ENCODE results near the gene ITPR1. TPM values are rescaled to one million over a fixed set of nuclear protein-coding genes. Genes with fewer than 3 reads are reported as not detected.

Gene ITPR1
- total RNA-seq, 1 experiment from 2014 or later = 8.7 TPM

DNA sequence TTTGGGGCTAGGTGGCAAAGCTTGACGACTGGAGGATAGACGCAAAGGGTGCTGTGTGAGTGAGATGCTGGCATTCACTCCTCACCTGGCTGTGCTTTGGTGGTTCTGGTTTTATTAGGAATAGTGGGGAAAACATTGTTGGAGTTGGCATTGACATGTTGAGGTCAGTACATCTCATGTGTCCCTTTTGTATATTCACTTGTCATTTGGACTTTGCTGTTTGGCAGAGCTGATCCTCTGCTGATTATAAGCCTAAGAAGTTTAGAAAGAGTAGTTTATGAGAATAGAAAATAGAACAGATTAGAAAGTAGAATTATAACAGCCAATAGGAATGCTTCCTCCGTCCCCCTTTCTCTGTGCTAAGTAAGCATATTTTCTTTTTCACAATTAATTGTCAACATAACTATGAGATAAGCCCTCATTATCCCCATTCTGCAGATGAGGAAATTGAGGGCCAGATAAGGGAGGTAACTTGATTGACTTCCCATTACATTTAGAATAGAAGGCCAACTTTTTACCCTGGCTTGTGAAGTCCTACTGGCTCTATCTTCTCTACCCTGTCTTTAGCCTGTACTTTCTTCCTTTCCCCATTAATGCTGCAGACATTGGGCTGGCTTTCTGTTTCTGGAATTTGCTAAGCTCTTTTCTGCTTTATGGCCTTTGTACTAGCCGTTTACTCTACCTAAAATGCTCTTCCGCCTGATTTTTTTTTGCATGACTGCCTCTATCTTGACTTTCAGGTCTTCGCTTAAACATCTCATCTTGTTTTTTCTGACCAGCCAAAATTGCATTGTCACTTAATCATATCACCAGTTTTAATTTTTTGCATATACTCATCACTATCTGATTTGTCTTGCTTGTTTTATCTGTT is 12.8 kb downstream of the ITPR1 start:
- POLR2A ChIA-PET = no interaction called here

DNA sequence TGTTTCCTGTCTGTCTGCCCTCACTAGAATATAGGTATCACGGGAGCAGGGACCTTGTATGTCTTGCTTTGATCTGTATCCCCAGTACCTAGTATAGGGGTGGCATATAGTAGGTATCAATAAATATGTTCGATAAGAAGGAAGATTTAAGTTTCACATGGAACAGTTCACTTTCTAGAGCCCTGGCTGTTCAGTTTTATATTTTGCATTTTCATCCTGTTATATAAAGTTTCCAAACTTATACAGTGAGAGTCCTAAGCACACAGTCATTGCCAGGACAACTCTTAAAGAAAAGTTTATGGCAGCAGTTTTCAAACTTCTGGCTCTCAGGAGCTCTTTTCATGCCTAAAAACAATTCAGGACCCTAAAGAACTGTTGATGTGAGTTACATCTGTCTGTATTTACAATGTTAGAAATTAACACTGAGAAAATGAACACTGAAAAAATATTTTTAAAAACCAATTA is 13.4 kb downstream of the ITPR1 start:
- in situ Hi-C loops (cut with HindIII; ENCODE audit: low pct_unique_long_range_greater_than_20kb, low sequenced_read_pairs) (no loop called here), intact Hi-C loops (cut with micrococcal nuclease; ENCODE audit: unreplicated experiment) (no loop called here)
- ATAC-seq = no peak
- TF ChIP-seq TCF7L2 (IDR thresholded peaks at IDR 0.05; ENCODE audit: low read depth, low read length) = no peak
- no peak for TF ChIP-seq SIN3A (IDR thresholded peaks at IDR 0.05; ENCODE audit: borderline replicate concordance, insufficient read depth, low read depth, low read length)
- TF ChIP-seq REST (IDR thresholded peaks at IDR 0.05; ENCODE audit: insufficient read depth in 1 of 2, low read depth in 2 of 2, low read length in 1 of 2) = no peak
- Histone ChIP-seq H3K27me3 (ENCODE audit: control insufficient read depth, insufficient read depth, low read length) (no peaks in the 10 kb centered on the region), H3K4me1 (ENCODE audit: control insufficient read depth, insufficient read depth, low read length) (no peaks in the 10 kb centered on the region), H3K9me3 (ENCODE audit: control insufficient read depth, insufficient read depth, low read depth, low read length) (no peaks in the 10 kb centered on the region), H3K36me3 (ENCODE audit: control insufficient read depth, insufficient read depth, low read length) (no peaks in the 10 kb centered on the region), H3K4me3 (ENCODE audit: low read depth in 2 of 2, low read length in 2 of 2) (no peak overlapping the region), H3K27ac (ENCODE audit: low read length) (no peak overlapping the region)
- BruUV-seq (replicated peaks) = no TSS peak
- POLR2A ChIA-PET = no interaction called here
- no peak for DNase-seq (ENCODE audit: low read depth, low spot score)
- CTCF ChIA-PET = no interaction called here

More for the DNA sequence above, 12.8 kb downstream of the ITPR1 start:
- ATAC-seq (no peak), DNase-seq (ENCODE audit: low read depth, low spot score) (no peak)
- Histone ChIP-seq H3K4me3 (ENCODE audit: low read depth in 2 of 2, low read length in 2 of 2) (no peak overlapping the region), H3K4me1 (ENCODE audit: control insufficient read depth, insufficient read depth, low read length) (no peaks in the 10 kb centered on the region), H3K9me3 (ENCODE audit: control insufficient read depth, insufficient read depth, low read depth, low read length) (no peaks in the 10 kb centered on the region), H3K27me3 (ENCODE audit: control insufficient read depth, insufficient read depth, low read length) (no peaks in the 10 kb centered on the region), H3K27ac (ENCODE audit: low read length) (no peak overlapping the region), H3K36me3 (ENCODE audit: control insufficient read depth, insufficient read depth, low read length) (no peaks in the 10 kb centered on the region)
- BruUV-seq (replicated peaks) = no TSS peak
- in situ Hi-C loops (cut with HindIII; ENCODE audit: low pct_unique_long_range_greater_than_20kb, low sequenced_read_pairs) (no loop called here), intact Hi-C loops (cut with micrococcal nuclease; ENCODE audit: unreplicated experiment) (no loop called here)
- CTCF ChIA-PET = no interaction called here
- TF ChIP-seq REST (IDR thresholded peaks at IDR 0.05; ENCODE audit: insufficient read depth in 1 of 2, low read depth in 2 of 2, low read length in 1 of 2) (no peak), TCF7L2 (IDR thresholded peaks at IDR 0.05; ENCODE audit: low read depth, low read length) (no peak), POLR2AphosphoS5 (IDR thresholded peaks at IDR 0.05; ENCODE audit: low read depth, low read length) (no peak), SIN3A (IDR thresholded peaks at IDR 0.05; ENCODE audit: borderline replicate concordance, insufficient read depth, low read depth, low read length) (no peak), CTCF (IDR thresholded peaks at IDR 0.05) (no peak)

Data from Panc1 (cell line).